Testis (tissue), 3 donors: ENCODE results near the gene B3GAT1. TPM values are rescaled to one million over a fixed set of nuclear protein-coding genes. Genes with fewer than 3 reads are reported as not detected.
A peak's percentile ranks its signal among the peaks of the same experiment; 100 is the strongest.

Experiments used
- DNase-seq: peaks from one replicate; pipeline ENCODE4 v3.0.0-alpha.2; 2019
- H3K27ac ChIP-seq, 2 donors: fragments of 200-600 bp; sonication (generic); one replicate each; pipeline ENCODE4 v1.5.1; 2019
- H3K27me3 ChIP-seq: fragments of 200-600 bp; sonication (generic); one replicate; pipeline ENCODE4 v1.5.1; 2019
- H3K36me3 ChIP-seq: fragments of 200-600 bp; sonication (generic); one replicate; pipeline ENCODE4 v1.5.1; 2017; ENCODE audit warnings: low read depth; ENCODE audit errors: missing control alignments
- H3K4me1 ChIP-seq: fragments of 200-600 bp; sonication (generic); one replicate; pipeline ENCODE4 v1.5.1; 2019
- H3K4me3 ChIP-seq, 2 donors: fragments of 200-600 bp; sonication (generic); one replicate each; pipeline ENCODE4 v1.5.1; 2017 to 2019
- H3K9me3 ChIP-seq: fragments of 200-600 bp; sonication (generic); one replicate; pipeline ENCODE4 v1.5.1; 2017
- POLR2A ChIP-seq: fragments of 450-650 bp; IDR thresholded peaks from one replicate; pipeline ENCODE4 v1.6.1; 2017; ENCODE audit warnings: antibody characterized with exemption, mild to moderate bottlenecking, moderate library complexity
- WGBS, 2 donors: methylation state at CpG; one replicate each; pipeline ENCODE4 v1.1.5; 2018; 5-methylcytosine and 5-hydroxymethylcytosine counted together
- intact Hi-C: fragments of 100-400 bp; cut with DNase I; formaldehyde crosslinking; loops from one replicate; pipeline ENCODE4 v1.15.1; 2023; ENCODE audit warnings: low total_unique reads
- polyA plus RNA-seq: library from polyadenylated mRNA; stranded (reverse); fragments of 350-450 nt; fragmentation: Illumina TruSeq; extraction: RNeasy Lipid Tissue Mini Kit (QIAGEN cat#74804); gene quantifications from one replicate; pipeline ENCODE4 v1.2.3, GENCODE V29; 2014; ENCODE audit warnings: low read depth, low replicate concordance; ENCODE audit not compliant: insufficient read depth
- total RNA-seq, 2 donors: library from RNA; depleted of rRNA; stranded (reverse); fragments of >200 nt; gene quantifications; one replicate each; pipeline ENCODE4 v1.2.3, GENCODE V29; 2016
- TF ChIP-seq, protein P1 (sequence below), 3 experiments: fragments of 450-650 bp in 2 of 3; fragments of 200-600 bp in 1 of 3; sonication (generic) in 1 of 3; IDR thresholded peaks; one replicate each; pipeline ENCODE4 v1.5.1; 2016 to 2019; ENCODE audit warnings: antibody characterized with exemption in 3 of 3, mild to moderate bottlenecking in 2 of 3, moderate library complexity in 1 of 3

Gene B3GAT1
- total and polyA plus RNA-seq, 3 donors from 2014 or later: 2.7 to 4.3 (median 3.0) TPM

DNA sequence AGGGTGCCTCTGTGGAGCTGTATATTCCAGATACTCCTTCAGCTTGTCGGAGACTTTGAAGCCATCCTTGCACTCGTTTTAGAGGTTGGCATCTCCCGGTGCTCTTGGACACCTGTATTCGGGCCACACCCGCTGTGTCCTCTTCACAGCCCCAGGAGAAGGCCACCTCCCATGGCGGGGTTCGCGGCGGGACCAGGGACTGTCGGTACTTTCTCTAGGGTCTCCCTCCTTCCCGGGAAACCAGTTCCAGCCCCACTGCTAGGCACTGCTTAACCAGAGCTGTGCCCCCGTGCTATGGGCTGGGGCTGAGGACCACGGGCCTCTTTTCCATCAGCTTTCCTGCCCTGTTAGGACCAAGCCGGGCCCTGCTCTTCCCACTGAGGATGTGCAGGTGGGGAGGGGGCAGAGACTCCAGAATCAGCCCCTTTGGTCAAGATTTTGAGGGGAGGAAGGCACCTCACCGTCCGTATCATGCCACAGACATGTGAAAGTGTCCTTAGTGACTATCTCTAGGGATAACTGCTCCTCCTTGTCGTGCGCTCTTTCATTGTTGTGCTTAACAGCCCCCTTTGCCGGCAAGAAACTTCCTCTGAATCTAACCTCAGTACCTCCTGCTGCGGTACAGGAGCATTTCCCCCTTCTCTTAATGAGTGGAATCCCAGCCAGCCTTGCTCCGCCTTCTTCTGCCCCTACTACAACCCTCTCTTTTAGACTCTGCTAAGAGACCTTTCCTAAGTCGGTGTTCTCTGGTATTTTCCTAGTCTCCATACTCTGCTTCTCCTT lies 1.2 kb upstream of the B3GAT1 start:
- Histone ChIP-seq H3K4me1 (peaks cover 8% of the 10 kb centered on the region), H3K27me3 (no peaks in the 10 kb centered on the region), H3K27ac (no peak overlapping the region), H3K9me3 (no peaks in the 10 kb centered on the region), H3K4me3 (peak overlapping the region; percentile 43 to 56), H3K36me3 (no peaks in the 10 kb centered on the region)
- TF ChIP-seq POLR2A: no peak
- TF ChIP-seq, protein P1, sequence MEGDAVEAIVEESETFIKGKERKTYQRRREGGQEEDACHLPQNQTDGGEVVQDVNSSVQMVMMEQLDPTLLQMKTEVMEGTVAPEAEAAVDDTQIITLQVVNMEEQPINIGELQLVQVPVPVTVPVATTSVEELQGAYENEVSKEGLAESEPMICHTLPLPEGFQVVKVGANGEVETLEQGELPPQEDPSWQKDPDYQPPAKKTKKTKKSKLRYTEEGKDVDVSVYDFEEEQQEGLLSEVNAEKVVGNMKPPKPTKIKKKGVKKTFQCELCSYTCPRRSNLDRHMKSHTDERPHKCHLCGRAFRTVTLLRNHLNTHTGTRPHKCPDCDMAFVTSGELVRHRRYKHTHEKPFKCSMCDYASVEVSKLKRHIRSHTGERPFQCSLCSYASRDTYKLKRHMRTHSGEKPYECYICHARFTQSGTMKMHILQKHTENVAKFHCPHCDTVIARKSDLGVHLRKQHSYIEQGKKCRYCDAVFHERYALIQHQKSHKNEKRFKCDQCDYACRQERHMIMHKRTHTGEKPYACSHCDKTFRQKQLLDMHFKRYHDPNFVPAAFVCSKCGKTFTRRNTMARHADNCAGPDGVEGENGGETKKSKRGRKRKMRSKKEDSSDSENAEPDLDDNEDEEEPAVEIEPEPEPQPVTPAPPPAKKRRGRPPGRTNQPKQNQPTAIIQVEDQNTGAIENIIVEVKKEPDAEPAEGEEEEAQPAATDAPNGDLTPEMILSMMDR (IDR thresholded peaks at IDR 0.05): no peak
- intact Hi-C loops: no loop called here
- WGBS, 2 donors: 13 to 14% methylated on average over 15 to 22 of the region's 22 CpGs
- no peak for DNase-seq

- no peak for DNase-seq
- H3K36me3 ChIP-seq: no peaks in the 10 kb centered on the region
- no peak overlapping the region for H3K27ac ChIP-seq
- H3K9me3 ChIP-seq: no peaks in the 10 kb centered on the region
- TF ChIP-seq, protein P1 (IDR thresholded peaks at IDR 0.05): no peak
- no peak for TF ChIP-seq POLR2A
- 66 to 69% methylated on average over 5 of the region's 5 CpGs for WGBS, 2 donors
- intact Hi-C loops: no loop called here
- no peak overlapping the region for H3K4me3 ChIP-seq
- H3K27me3 ChIP-seq: no peaks in the 10 kb centered on the region
- peaks cover 8% of the 10 kb centered on the region for H3K4me1 ChIP-seq
Observed at GRCh38 chr11:134410766-134411165, 1.3 kb downstream of the B3GAT1 start.

GRCh38 chr11:134409552-134410429 lies 2.3 kb downstream of the B3GAT1 start:
- no peak for DNase-seq
- Histone ChIP-seq H3K27ac (no peak overlapping the region), H3K4me1 (peaks cover 8% of the 10 kb centered on the region), H3K36me3 (no peaks in the 10 kb centered on the region), H3K27me3 (no peaks in the 10 kb centered on the region), H3K9me3 (no peaks in the 10 kb centered on the region), H3K4me3 (no peak overlapping the region)
- TF ChIP-seq POLR2A: no peak
- TF ChIP-seq, protein P1 (IDR thresholded peaks at IDR 0.05): no peak
- WGBS, 2 donors: 81 to 84% methylated on average over 14 to 15 of the region's 15 CpGs
- intact Hi-C loops: no loop called here

- H3K27me3 ChIP-seq: no peaks in the 10 kb centered on the region
Observed at GRCh38 chr11:134407923-134408322, 4.1 kb downstream of the B3GAT1 start.

More at GRCh38 chr11:134407923-134408322, 4.1 kb downstream of the B3GAT1 start:
- Histone ChIP-seq H3K9me3 (no peaks in the 10 kb centered on the region), H3K4me1 (peaks cover 8% of the 10 kb centered on the region), H3K4me3 (no peak overlapping the region), H3K27ac (no peak overlapping the region), H3K36me3 (no peaks in the 10 kb centered on the region)
- no peak for DNase-seq
- TF ChIP-seq, protein P1 (IDR thresholded peaks at IDR 0.05): no peak
- TF ChIP-seq POLR2A: no peak
- intact Hi-C loops: no loop called here
- WGBS, 2 donors: 71 to 72% methylated on average over 8 of the region's 8 CpGs
